WTC11 (cell line): ENCODE measurements around the gene FRMD5. TPM values are rescaled to one million over a fixed set of nuclear protein-coding genes. Genes with fewer than 3 reads are reported as not detected.

Experiments used
- ATAC-seq: fragments of 200-7000 bp; cut with Tn5 transposase; 2 replicates; pipeline ENCODE4 v1.10.0; 2021; ENCODE audit warnings: mild to moderate bottlenecking, moderate library complexity
- CTCF ChIA-PET: fragments of 300-600 bp; sonication (Branson Sonifier 250); formaldehyde crosslinking; loops from one replicate; lab custom pipeline; 2021; ENCODE audit warnings: antibody characterized with exemption; lab: Charles Lee
- POLR2A ChIA-PET: fragments of 350-600 bp; sonication (Branson Sonifier 250); formaldehyde crosslinking; loops from one replicate; lab custom pipeline; 2021; ENCODE audit warnings: antibody characterized with exemption; lab: Charles Lee
- DNase-seq: peaks from one replicate; pipeline ENCODE4 v3.0.0; 2021; ENCODE audit warnings: low spot score
- H3K27ac Mint-ChIP-seq: 2 replicates; pipeline ENCODE4 v1.8.0; 2021; ENCODE audit warnings: mixed read lengths
- H3K27me3 Mint-ChIP-seq: 2 replicates; pipeline ENCODE4 v1.8.0; 2021; ENCODE audit warnings: low read depth, mild to moderate bottlenecking, moderate library complexity, mixed read lengths
- H3K36me3 Mint-ChIP-seq: 2 replicates; pipeline ENCODE4 v1.8.0; 2021; ENCODE audit warnings: mixed read lengths
- H3K4me1 Mint-ChIP-seq: 2 replicates; pipeline ENCODE4 v1.8.0; 2022; ENCODE audit warnings: mixed read lengths
- H3K4me3 Mint-ChIP-seq: 2 replicates; pipeline ENCODE4 v1.8.0; 2021; ENCODE audit warnings: mild to moderate bottlenecking, moderate library complexity, mixed read lengths
- H3K9me3 Mint-ChIP-seq: 2 replicates; pipeline ENCODE4 v1.8.0; 2021; ENCODE audit warnings: mixed read lengths
- CBFB ChIP-seq: sonication (generic); formaldehyde crosslinking; IDR thresholded peaks from 2 replicates; pipeline ENCODE4 v1.8.1; 2022; ENCODE audit warnings: mild to moderate bottlenecking, low read depth, missing genetic modification reagents
- CDX4 ChIP-seq: fragments of 250-450 bp; sonication (Bioruptor Pico); IDR thresholded peaks from 2 replicates; pipeline ENCODE4 v1.9.0; 2021; ENCODE audit warnings: moderate library complexity, mild to moderate bottlenecking, inconsistent platforms, borderline replicate concordance
- ETV6 ChIP-seq: sonication (generic); formaldehyde crosslinking; IDR thresholded peaks from 2 replicates; pipeline ENCODE4 v1.8.1; 2022; ENCODE audit warnings: mild to moderate bottlenecking, missing genetic modification reagents
- FOXJ3 ChIP-seq: sonication (generic); formaldehyde crosslinking; IDR thresholded peaks from 2 replicates; pipeline ENCODE4 v1.9.0; 2021; ENCODE audit warnings: missing genetic modification reagents, mild to moderate bottlenecking, borderline replicate concordance
- GTF2I ChIP-seq: fragments of 250-450 bp; sonication (Bioruptor Pico); conservative IDR thresholded peaks from 2 replicates; pipeline ENCODE4 v1.4.0; 2021; ENCODE audit warnings: mild to moderate bottlenecking
- KAT7 ChIP-seq: sonication (generic); formaldehyde crosslinking; IDR thresholded peaks from 2 replicates; pipeline ENCODE4 v1.8.1; 2023; ENCODE audit warnings: missing genetic modification reagents, mild to moderate bottlenecking, borderline replicate concordance
- NFE2L1 ChIP-seq: sonication (generic); formaldehyde crosslinking; IDR thresholded peaks from 2 replicates; pipeline ENCODE4 v1.8.1; 2023; ENCODE audit warnings: missing genetic modification reagents
- OVOL2 ChIP-seq: fragments of 250-450 bp; sonication (Bioruptor Pico); IDR thresholded peaks from 2 replicates; pipeline ENCODE4 v1.9.0; 2021; ENCODE audit warnings: mild to moderate bottlenecking, borderline replicate concordance
- PRRX2 ChIP-seq: fragments of 250-450 bp; sonication (Bioruptor Pico); IDR thresholded peaks from 2 replicates; pipeline ENCODE4 v1.8.0; 2021; ENCODE audit warnings: mild to moderate bottlenecking
- RELA ChIP-seq: sonication (generic); formaldehyde crosslinking; IDR thresholded peaks from 2 replicates; pipeline ENCODE4 v1.8.1; 2022; ENCODE audit warnings: missing genetic modification reagents, mild to moderate bottlenecking, borderline replicate concordance
- SMAD4 ChIP-seq: sonication (generic); formaldehyde crosslinking; IDR thresholded peaks from 2 replicates; pipeline ENCODE4 v1.8.0; 2022; ENCODE audit warnings: mild to moderate bottlenecking, missing genetic modification reagents
- SOX15 ChIP-seq: fragments of 250-450 bp; sonication (Bioruptor Pico); IDR thresholded peaks from 2 replicates; pipeline ENCODE4 v1.9.0; 2021; ENCODE audit warnings: mild to moderate bottlenecking
- TEAD4 ChIP-seq: sonication (generic); formaldehyde crosslinking; IDR thresholded peaks from 2 replicates; pipeline ENCODE4 v1.8.0; 2022; ENCODE audit warnings: mild to moderate bottlenecking, missing genetic modification reagents
- ZBTB21 ChIP-seq: sonication (generic); formaldehyde crosslinking; IDR thresholded peaks from 2 replicates; pipeline ENCODE4 v1.8.1; 2023; ENCODE audit warnings: mild to moderate bottlenecking, missing genetic modification reagents, borderline replicate concordance
- ZBTB43 ChIP-seq: sonication (generic); formaldehyde crosslinking; IDR thresholded peaks from 2 replicates; pipeline ENCODE4 v1.8.1; 2023; ENCODE audit warnings: mild to moderate bottlenecking, missing genetic modification reagents
- ZNF138 ChIP-seq: sonication (generic); formaldehyde crosslinking; conservative IDR thresholded peaks from 2 replicates; pipeline ENCODE4 v1.8.1; 2022; ENCODE audit warnings: mild to moderate bottlenecking, moderate library complexity, missing genetic modification reagents
- ZNF219 ChIP-seq: sonication (generic); formaldehyde crosslinking; IDR thresholded peaks from 2 replicates; pipeline ENCODE4 v1.8.0; 2023; ENCODE audit warnings: missing genetic modification reagents, mild to moderate bottlenecking, borderline replicate concordance
- ZNF396 ChIP-seq: fragments of 250-450 bp; sonication (Bioruptor Pico); IDR thresholded peaks from 2 replicates; pipeline ENCODE4 v1.8.0; 2021; ENCODE audit warnings: mild to moderate bottlenecking, moderate library complexity, borderline replicate concordance
- ZNF416 ChIP-seq: fragments of 250-450 bp; sonication (Bioruptor Pico); IDR thresholded peaks from 2 replicates; pipeline ENCODE4 v1.9.0; 2021; ENCODE audit warnings: mild to moderate bottlenecking, inconsistent platforms
- ZNF423 ChIP-seq: fragments of 250-450 bp; sonication (Bioruptor Pico); IDR thresholded peaks from 2 replicates; pipeline ENCODE4 v2.1.2; 2022; ENCODE audit warnings: mild to moderate bottlenecking, moderate library complexity
- total RNA-seq: library from RNA; stranded (reverse); gene quantifications from 3 replicates; pipeline ENCODE4 v1.2.3, GENCODE V29; 2021
- TF ChIP-seq, protein P1 (sequence below): sonication (generic); formaldehyde crosslinking; IDR thresholded peaks from 2 replicates; pipeline ENCODE4 v1.8.0; 2022; ENCODE audit warnings: mild to moderate bottlenecking, missing genetic modification reagents
- TF ChIP-seq, protein P2 (sequence below): sonication (generic); formaldehyde crosslinking; IDR thresholded peaks from 2 replicates; pipeline ENCODE4 v1.8.1; 2023; ENCODE audit warnings: mild to moderate bottlenecking, missing genetic modification reagents, borderline replicate concordance
- TF ChIP-seq, protein P3 (sequence below): fragments of 250-450 bp; sonication (Bioruptor Pico); IDR thresholded peaks from 2 replicates; pipeline ENCODE4 v1.9.0; 2021; ENCODE audit warnings: mild to moderate bottlenecking
- TF ChIP-seq, protein P4 (sequence below): sonication (generic); formaldehyde crosslinking; conservative IDR thresholded peaks from 2 replicates; pipeline ENCODE4 v1.8.1; 2022; ENCODE audit warnings: mild to moderate bottlenecking, missing genetic modification reagents
- TF ChIP-seq, protein P5 (sequence below): sonication (generic); formaldehyde crosslinking; IDR thresholded peaks from 2 replicates; pipeline ENCODE4 v1.8.1; 2022; ENCODE audit warnings: mild to moderate bottlenecking, missing genetic modification reagents, moderate library complexity, borderline replicate concordance

FRMD5 gene
- total RNA-seq, 1 experiment from 2014 or later, result 14.1 TPM

GRCh38 chr15:44173813-44174212, 21.3 kb downstream of the FRMD5 start:
- Mint-ChIP-seq H3K9me3 (no peaks in the 10 kb centered on the region), H3K27ac (no peak overlapping the region), H3K4me1 (no peaks in the 10 kb centered on the region), H3K4me3 (no peak overlapping the region), H3K36me3 (no peaks in the 10 kb centered on the region), H3K27me3 (no peaks in the 10 kb centered on the region)
- no peak for TF ChIP-seq ZBTB21
- TF ChIP-seq ZNF396 (CRISPR knock-in tag), result no peak
- TF ChIP-seq SMAD4 (CRISPR knock-in tag), result no peak
- ATAC-seq (no peak), DNase-seq (no peak)
- ChIA-PET CTCF (interaction anchor here (1.2 kb wide), 1 partner anchor 328 kb away, joined by 3 read pairs; no protein-coding TSS in a partner anchor), POLR2A (no interaction called here)

- DNase-seq (no peak), ATAC-seq (no peak)
- H3K4me3 Mint-ChIP-seq, result no peak overlapping the region
- TF ChIP-seq, protein P1, sequence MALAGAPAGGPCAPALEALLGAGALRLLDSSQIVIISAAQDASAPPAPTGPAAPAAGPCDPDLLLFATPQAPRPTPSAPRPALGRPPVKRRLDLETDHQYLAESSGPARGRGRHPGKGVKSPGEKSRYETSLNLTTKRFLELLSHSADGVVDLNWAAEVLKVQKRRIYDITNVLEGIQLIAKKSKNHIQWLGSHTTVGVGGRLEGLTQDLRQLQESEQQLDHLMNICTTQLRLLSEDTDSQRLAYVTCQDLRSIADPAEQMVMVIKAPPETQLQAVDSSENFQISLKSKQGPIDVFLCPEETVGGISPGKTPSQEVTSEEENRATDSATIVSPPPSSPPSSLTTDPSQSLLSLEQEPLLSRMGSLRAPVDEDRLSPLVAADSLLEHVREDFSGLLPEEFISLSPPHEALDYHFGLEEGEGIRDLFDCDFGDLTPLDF (CRISPR knock-in tag), result no peak
- TF ChIP-seq CDX4 (no peak), TEAD4 (CRISPR knock-in tag) (no peak), NFE2L1 (no peak), GTF2I (CRISPR knock-in tag) (no peak), FOXJ3 (CRISPR knock-in tag) (no peak), ETV6 (CRISPR knock-in tag) (no peak), ZNF219 (CRISPR knock-in tag) (no peak), RELA (CRISPR knock-in tag) (no peak)
- TF ChIP-seq, protein P2, sequence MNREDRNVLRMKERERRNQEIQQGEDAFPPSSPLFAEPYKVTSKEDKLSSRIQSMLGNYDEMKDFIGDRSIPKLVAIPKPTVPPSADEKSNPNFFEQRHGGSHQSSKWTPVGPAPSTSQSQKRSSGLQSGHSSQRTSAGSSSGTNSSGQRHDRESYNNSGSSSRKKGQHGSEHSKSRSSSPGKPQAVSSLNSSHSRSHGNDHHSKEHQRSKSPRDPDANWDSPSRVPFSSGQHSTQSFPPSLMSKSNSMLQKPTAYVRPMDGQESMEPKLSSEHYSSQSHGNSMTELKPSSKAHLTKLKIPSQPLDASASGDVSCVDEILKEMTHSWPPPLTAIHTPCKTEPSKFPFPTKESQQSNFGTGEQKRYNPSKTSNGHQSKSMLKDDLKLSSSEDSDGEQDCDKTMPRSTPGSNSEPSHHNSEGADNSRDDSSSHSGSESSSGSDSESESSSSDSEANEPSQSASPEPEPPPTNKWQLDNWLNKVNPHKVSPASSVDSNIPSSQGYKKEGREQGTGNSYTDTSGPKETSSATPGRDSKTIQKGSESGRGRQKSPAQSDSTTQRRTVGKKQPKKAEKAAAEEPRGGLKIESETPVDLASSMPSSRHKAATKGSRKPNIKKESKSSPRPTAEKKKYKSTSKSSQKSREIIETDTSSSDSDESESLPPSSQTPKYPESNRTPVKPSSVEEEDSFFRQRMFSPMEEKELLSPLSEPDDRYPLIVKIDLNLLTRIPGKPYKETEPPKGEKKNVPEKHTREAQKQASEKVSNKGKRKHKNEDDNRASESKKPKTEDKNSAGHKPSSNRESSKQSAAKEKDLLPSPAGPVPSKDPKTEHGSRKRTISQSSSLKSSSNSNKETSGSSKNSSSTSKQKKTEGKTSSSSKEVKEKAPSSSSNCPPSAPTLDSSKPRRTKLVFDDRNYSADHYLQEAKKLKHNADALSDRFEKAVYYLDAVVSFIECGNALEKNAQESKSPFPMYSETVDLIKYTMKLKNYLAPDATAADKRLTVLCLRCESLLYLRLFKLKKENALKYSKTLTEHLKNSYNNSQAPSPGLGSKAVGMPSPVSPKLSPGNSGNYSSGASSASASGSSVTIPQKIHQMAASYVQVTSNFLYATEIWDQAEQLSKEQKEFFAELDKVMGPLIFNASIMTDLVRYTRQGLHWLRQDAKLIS (CRISPR knock-in tag), result no peak
- no peaks in the 10 kb centered on the region for H3K27me3 Mint-ChIP-seq
- no peak overlapping the region for H3K27ac Mint-ChIP-seq
- ChIA-PET CTCF (no interaction called here), POLR2A (no interaction called here)
- 0 out of 2 replicates have a peak, but pooled peaks cover 3% of the 10 kb centered on the region for H3K36me3 Mint-ChIP-seq
- H3K9me3 Mint-ChIP-seq, result peaks cover 3% of the 10 kb centered on the region; the same call in 1 of the 2 replicates
- peaks cover 3% of the 10 kb centered on the region for H3K4me1 Mint-ChIP-seq
Measured at GRCh38 chr15:44163370-44163769, 31.7 kb downstream of the FRMD5 start.

DNA sequence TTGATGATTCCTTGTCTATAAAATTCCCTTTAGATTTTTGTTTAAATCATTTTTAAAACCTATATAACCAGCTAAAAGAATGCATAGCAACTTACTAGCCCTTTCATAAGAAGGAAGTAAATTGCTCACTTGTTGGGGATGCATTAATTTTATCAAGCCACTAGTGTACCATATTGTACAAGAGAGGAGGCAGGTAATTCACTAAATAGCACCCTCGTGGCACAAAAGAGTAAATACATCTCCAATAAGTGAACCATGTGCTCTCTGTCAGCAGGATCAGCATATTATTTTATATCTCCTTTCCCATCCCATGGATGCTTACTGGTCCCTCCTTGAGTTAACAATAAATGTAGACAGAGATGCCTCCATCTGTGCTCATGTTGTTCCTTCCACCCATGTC, 34.3 kb downstream of the FRMD5 start:
- POLR2A ChIA-PET, result no interaction called here
- ATAC-seq, result no peak
- Mint-ChIP-seq H3K27me3 (no peaks in the 10 kb centered on the region), H3K4me3 (no peak overlapping the region), H3K36me3 (0 out of 2 replicates have a peak, but pooled peaks cover 3% of the 10 kb centered on the region), H3K27ac (no peak overlapping the region), H3K9me3 (peaks cover 3% of the 10 kb centered on the region; the same call in 1 of the 2 replicates), H3K4me1 (peaks cover 3% of the 10 kb centered on the region)
- DNase-seq, result no peak
- CTCF ChIA-PET, result no interaction called here
- TF ChIP-seq ZBTB43 (CRISPR knock-in tag), result no peak
- TF ChIP-seq ZNF396 (CRISPR knock-in tag), result no peak
- no peak for TF ChIP-seq ETV6 (CRISPR knock-in tag)
- TF ChIP-seq SOX15 (CRISPR knock-in tag), result no peak
- no peak for TF ChIP-seq ZNF219 (CRISPR knock-in tag)
- TF ChIP-seq PRRX2 (CRISPR knock-in tag), result no peak
- no peak for TF ChIP-seq ZNF138 (CRISPR knock-in tag)
- no peak for TF ChIP-seq ZNF416 (CRISPR knock-in tag)
- TF ChIP-seq KAT7 (CRISPR knock-in tag), result no peak
- TF ChIP-seq, protein P3, sequence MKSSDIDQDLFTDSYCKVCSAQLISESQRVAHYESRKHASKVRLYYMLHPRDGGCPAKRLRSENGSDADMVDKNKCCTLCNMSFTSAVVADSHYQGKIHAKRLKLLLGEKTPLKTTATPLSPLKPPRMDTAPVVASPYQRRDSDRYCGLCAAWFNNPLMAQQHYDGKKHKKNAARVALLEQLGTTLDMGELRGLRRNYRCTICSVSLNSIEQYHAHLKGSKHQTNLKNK (CRISPR knock-in tag), result no peak
- TF ChIP-seq, protein P4, sequence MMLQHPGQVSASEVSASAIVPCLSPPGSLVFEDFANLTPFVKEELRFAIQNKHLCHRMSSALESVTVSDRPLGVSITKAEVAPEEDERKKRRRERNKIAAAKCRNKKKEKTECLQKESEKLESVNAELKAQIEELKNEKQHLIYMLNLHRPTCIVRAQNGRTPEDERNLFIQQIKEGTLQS (CRISPR knock-in tag), result no peak
- no peak for TF ChIP-seq ZNF423 (CRISPR knock-in tag)
- TF ChIP-seq CBFB (CRISPR knock-in tag), result no peak
- no peak for TF ChIP-seq OVOL2 (CRISPR knock-in tag)
- no peak for TF ChIP-seq ZBTB21
- TF ChIP-seq, protein P5, sequence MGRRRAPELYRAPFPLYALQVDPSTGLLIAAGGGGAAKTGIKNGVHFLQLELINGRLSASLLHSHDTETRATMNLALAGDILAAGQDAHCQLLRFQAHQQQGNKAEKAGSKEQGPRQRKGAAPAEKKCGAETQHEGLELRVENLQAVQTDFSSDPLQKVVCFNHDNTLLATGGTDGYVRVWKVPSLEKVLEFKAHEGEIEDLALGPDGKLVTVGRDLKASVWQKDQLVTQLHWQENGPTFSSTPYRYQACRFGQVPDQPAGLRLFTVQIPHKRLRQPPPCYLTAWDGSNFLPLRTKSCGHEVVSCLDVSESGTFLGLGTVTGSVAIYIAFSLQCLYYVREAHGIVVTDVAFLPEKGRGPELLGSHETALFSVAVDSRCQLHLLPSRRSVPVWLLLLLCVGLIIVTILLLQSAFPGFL (CRISPR knock-in tag), result no peak
